Dedifferentiated amniotic fluid mesenchymal stem cell (primary cell): ENCODE measurements around the gene POLR2J.
A peak's percentile ranks its signal among the peaks of the same experiment; 100 is the strongest.
"Not testable (repeated sequence)": the region's sequence is repeated elsewhere in the genome, so short reads cannot be mapped to it uniquely, and the experiment has no call there.

Source experiments
- DNase-seq: peaks from one replicate; pipeline ENCODE4 v3.0.0-alpha.2; 2016; ENCODE audit errors: extremely low spot score

The POLR2J gene

GRCh38 chr7:102478314-102479208 lies at the start of gene POLR2J:
POLR2J (minus strand) TSS chr7:102478922; CDS start chr7:102478860, 62 bp downstream.
- DNase-seq, result not testable (repeated sequence)

GRCh38 chr7:102527822-102528793 lies 49.4 kb upstream of the POLR2J start:
- DNase-seq, result not testable (repeated sequence)

DNA sequence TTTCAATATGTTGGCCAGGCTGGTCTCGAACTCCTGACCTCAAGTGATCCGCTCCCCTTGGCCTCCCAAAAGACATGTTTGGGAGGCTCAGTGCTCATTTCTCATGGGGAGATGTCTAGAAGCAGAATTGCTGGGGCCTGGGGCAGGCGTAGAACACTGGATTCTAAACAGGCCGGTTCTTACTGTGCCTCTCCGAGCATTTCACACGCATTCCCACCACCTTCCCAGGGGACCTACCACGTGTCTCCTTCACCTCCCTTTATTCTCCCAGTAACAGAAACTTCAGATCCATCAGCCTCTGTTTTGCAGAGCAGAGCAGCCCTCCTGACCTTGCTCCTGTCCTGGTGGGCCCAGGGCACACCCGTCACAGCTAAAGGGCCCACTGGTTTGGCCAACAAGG lies 48.5 kb upstream of the POLR2J start:
- DNase-seq, result not testable (repeated sequence)

GRCh38 chr7:102524803-102525202 lies 46.1 kb upstream of the POLR2J start:
- DNase-seq, result not testable (repeated sequence)

DNA sequence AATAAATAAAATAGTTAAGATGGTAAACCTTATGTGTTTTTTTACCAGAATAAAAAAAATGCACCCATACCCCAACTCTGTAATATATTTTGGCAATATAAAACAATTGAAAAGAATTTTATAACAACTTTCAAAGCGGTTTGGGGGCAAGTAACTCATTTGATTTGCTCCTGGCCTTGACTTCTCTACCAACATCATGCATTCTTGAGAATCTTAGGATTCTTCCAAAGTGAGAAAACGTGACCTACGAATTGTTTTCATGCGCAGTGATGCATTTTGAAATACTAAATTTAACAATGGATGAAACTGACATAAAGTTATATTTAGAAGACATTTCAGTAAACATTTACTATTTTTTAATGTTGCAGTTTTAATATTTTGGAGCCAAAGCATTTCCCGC lies 42.1 kb upstream of the POLR2J start:
- not testable (repeated sequence) for DNase-seq

- DNase-seq, result not testable (repeated sequence)
Measured at GRCh38 chr7:102517550-102518147, 38.9 kb upstream of the POLR2J start, which contains the start of gene RASA4B. RASA4B (minus strand) TSS chr7:102517777; CDS start chr7:102517710, 67 bp downstream.

DNA sequence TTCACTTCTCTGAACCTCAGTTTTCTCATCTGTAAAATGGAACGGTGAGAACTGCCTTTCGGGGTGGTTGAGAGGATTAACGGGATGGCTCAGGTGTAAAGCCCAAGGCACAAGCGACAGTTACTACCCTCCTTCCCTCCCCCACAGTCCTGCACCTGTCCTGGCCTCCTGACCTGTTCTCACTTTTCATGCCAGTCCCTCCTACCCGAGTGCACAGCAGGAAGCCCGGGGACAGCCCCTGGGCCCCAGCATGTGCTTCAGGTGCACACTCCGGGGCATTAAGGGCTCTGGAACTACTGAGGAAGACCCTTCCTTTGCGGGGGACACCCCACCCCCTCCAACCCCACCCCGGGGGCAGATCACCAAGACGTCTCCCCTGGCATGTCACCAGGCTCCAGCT lies 38.2 kb upstream of the POLR2J start:
- DNase-seq, result not testable (repeated sequence)

DNA sequence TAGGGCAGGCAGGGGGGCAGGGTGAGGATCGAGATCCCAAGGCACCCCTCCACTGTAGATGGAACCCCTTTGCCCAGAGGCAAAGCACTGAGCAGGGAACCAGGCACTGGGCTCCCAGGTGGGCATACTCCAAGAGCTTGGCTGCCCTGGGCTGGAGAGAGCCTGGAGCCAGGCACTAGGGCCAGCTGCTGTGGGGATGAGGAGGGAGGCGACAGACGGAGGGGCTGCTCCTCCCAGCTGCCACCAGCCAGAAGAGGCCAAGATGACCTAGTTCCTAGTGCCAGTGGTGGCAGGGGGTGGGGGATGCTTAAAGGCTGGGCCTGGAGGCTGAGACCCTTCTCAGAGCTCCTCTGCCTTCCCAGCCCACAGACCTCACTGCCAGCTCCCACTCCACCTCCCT lies 37.2 kb upstream of the POLR2J start:
- DNase-seq, result not testable (repeated sequence)

DNA sequence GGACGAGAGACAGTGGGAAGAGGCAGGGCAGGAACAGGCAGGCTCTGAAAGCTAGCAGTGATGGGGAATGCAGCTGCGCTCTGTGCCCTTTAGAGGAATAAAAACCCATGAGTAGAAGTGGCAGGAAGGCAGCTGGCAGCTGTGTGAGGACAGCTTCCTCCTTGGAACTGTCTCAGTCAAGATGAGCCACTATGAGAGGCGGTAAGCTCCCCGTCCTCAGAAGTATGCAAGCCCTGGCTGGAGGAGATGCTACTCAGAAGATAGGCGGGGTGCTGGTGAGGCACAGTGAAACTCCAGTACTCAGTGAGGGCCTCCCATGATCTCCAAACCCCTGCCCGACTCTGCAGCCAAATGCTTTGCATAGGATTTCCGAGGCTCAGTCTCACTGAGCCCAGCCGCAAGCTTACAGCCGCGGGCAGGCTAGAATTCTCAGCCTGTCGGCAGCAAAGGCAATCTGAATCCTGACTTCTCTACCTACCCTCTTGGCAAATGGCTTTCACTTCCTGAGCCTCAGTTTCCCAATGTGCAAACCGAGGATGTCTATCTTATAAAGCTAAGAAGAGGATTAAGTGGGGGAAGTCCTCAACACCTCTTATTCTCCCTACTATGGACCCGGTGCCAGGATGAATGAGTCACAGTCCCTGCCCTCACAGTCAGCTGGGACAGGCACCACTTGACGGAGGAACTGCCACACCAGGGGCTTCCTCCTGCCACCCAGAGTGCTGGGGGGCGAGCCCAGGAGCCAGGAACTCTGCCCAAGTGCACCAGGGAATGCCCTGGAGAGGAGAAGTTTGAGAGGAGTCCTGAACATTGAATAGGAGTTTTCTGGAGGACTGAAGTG lies 36.4 kb upstream of the POLR2J start:
- not testable (repeated sequence) for DNase-seq

DNA sequence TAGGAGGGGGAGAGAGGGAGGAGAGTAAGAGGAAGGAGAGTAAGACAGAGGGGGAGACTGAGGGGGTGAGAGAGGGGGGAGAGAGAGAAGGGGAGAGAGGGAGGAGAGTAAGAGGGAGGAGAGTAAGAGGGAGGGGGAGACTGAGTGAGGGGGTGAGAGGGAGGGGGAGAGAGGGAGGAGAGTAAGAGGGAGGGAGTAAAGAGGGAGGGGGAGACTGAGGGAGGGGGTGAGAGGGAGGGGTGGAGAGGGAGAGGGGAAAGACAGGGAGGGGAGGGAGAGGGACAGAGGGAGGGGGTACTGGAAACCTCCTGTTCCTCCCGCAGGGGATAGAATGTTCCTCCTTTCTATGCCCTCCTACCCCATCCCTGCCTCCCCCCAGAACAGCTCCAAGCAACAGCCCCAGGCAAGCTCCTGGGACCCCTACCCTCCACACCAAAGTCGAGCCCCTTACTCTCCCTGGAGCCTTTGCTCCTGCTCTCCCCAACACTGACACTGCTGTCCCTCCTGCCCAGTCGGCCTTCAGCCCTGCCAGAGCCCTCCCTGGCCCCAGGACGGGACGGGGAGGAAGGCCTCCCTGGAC lies 34.0 kb upstream of the POLR2J start:
- DNase-seq, result peak; percentile 36

- not testable (repeated sequence) for DNase-seq
Measured at GRCh38 chr7:102511860-102512522, 33.3 kb upstream of the POLR2J start.

GRCh38 chr7:102510575-102510974 lies 31.9 kb upstream of the POLR2J start:
- not testable (repeated sequence) for DNase-seq

GRCh38 chr7:102507410-102508088 lies 28.8 kb upstream of the POLR2J start:
- DNase-seq, result not testable (repeated sequence)

DNA sequence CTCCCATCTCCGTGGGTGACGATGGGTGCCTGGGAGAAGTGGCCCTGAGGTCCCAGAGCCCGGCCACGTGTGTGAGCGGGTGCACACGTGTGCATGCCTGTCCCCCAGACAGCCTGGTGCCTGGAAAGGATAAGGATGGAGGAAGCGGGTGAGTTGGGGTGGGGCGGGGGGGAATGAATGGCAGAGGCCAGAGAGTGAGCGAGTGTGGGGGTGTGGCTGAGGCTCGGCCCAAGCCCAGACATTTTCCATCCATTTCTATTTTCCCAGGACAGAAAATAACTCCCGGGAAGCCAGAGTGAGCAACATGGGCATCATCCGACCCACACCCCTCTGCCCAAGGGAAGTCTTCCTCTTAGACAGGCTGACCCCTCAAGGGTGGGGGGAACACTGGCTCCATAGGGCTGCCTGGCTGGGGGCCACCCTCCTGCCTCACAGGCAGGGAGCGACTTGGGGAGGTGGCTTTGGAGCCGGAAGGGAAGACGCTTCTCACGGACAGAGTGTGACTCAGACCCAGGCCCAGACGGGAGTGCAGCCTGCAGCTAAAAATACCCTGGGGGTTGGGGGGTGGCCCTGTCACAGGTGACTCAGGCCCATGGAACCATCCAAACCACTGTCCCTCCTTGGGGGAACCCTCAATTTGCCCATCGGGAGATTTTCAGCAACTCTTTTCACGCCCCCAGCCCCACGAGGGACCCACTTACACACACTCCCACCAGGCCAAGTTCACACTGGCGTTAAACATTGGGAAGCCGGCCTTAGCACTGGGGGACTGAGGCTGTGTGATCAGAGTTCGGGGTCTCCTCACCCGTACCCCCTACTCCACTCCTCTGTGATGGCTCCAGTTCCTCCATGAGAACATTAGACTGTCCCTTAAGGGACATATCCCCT lies 26.8 kb upstream of the POLR2J start:
- DNase-seq, result not testable (repeated sequence)

DNA sequence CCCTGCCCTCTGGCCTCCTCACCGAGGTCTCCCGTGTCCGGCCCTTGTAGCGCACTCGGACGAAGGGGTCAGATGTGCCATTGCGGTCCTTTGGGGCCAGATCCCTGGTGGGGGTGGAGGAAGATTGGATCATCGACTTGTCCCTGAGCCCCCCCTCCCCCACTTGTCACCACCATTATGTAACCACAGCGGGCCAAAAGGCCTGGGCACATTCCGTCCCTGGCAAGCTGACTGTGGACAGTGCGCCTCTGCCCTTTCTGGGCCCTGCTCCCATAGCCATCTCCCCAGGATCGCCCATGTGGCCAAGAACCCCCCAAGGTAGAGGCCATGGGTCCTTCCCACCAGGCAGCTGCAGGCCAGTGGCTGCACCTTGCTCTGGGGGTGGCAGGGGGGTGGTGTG lies 24.4 kb upstream of the POLR2J start:
- DNase-seq, result not testable (repeated sequence)

DNA sequence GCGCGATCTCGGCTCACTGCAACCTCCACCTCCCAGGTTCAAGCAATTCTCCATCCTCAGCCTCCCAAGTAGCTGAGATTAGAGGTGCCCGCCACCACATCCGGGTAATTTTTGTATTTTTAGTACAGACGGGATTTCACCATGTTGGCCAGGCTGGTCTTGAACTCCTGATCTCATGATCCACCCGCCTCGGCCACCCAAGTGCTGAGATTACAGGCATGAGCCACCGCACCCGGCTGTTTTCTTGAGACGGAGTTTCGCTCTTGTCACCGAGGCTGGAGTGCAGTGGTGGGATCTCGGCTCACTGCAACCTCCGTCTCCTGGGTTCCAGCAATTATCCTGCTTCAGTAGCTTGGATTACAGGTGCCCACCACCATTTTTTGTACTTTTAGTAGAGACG lies 19.6 kb upstream of the POLR2J start:
- DNase-seq, result not testable (repeated sequence)

DNA sequence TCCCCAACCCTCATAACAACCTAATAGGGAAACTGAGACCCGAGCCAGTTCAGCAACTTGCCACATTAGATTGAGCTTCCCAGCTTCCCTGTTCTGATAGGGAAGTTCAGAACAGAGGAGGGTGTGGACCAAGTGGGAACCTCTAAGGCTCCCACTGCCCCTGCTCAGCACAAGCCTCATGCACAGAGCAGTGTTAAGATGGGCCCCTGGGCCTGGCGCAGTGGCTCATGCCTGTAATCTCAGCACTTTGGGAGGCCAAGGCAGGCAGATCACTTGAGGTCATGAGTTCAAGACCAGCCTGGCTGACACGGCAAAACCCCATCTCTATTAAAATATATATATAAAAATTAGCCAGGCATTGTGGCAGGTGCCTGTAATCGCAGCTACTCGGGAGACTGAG lies 18.6 kb upstream of the POLR2J start:
- DNase-seq, result not testable (repeated sequence)

DNA sequence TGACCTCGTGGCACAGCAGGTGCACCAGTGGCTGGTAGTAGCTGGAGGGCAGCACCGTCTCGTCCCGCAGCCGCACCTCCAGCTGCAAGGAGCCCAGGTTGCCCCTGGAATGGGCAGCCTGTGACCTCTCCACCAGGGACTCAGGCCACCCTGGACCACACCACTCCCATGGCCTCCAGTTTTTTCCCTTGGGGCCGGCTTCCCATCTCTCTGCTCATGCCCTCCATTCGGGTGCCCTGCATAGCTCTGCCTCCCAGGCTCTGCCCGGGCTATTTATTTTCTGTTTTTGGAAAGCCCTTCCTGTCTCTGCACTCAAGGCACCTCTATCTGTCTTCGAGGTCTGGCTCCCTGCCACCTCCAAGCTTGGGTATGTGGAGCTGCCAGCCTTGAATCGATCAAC lies 18.1 kb upstream of the POLR2J start:
- not testable (repeated sequence) for DNase-seq
